GM18511 (cell line): ENCODE results near the gene OSM.

Experiments used
- ATAC-seq: cut with Tn5 transposase; IDR thresholded peaks from one replicate; pipeline ENCODE4 v1.9.1; 2021; ENCODE audit warnings: mild to moderate bottlenecking, moderate library complexity; ENCODE audit not compliant: unreplicated experiment

OSM gene

GRCh38 chr22:30285846-30286200 is 19.2 kb upstream of the OSM start:
- ATAC-seq, result no peak

DNA sequence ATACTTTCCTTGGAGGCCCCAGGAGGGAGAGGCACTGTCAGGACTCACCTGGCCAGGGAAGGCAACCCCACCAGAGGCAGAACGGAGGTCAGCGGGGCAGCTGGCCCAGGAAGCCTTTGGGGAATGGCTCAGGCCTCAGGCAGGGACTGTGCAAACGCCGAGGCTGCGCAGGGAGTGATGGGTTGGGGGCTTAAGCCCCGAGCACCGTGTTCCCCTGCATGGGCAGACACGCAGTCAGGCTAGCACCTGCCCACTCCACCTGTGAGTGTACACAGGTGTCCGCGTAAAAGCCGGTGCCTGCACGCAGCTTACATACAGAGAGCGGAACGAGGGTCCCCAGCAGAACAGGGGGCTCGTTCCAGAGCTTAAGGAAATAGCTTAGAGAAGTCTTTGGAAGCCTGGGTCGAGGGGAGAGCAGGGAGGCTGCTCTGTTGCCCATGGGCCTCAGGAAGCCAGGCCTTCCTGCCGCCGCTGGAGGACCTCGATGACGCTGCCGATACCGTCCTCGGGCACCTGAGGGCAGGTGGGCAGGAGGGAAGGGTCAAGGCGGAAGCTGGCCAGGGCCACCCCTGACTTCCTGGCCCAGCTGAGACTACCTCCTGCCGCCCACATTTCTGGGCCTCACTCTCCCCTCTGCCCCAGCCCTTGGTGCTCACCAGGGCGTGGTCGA is 18.7 kb upstream of the OSM start:
- no peak for ATAC-seq

- ATAC-seq, result no peak
Observed at GRCh38 chr22:30284666-30285065, 18.0 kb upstream of the OSM start.

DNA sequence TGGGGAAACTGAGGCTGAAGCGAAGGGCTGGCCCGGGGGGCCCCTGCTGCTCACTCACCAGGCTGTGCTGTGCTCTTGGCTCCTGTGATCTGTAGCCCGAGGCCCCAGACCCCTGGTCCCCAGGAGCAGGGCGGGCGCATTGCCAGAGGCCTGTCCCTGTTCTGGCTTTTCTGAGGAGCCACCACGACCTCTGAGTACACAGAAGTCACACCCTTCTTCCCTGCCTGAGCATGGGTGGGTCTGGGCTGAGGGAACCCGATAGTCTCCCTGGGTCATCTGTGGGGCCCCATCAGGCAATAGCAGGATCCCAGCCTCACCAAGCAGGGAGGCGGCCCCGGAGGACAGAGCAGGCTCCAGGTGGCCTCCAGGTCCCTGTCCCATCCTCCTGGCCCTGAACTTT is 17.5 kb upstream of the OSM start:
- no peak for ATAC-seq

DNA sequence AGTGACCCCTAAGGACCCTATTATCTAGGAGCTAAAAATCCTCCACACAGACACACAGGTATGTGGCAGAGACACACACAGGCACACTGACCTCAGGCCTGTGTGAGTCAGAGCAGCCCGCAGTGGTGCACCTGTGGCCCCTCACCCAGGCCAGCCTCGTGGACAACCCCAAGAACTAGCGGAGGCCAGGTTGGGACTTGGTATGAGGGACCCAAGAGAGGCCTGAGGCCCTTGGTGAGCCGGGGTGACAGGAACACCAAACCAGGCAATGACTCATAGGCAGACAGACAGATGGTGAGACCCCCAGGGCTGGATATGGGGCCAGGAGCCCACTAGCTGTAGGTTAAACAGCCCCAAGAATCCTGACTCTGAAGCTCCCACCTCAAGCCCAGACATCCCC is 16.7 kb upstream of the OSM start:
- ATAC-seq, result no peak

DNA sequence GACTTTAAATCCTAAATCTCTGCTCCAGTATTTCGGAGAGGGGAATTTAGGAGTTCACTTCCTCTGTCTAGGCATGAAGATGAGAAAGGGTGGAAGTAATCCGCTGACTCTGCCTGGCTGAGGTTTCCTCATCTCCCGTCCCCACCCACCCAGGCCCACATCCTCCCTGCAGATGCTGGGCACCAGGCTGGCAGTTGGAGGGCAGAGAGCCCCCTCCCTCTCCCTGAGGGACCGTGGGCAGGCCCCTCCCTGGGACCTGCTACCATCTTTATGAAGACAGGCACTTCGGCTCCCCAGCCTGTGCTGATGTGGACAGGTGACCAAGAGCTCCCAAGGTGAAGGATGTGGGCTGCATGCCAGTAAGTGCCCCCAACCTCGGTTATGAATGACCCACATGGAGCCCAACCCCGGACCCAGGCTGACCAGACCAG is 16.0 kb upstream of the OSM start:
- ATAC-seq, result no peak

GRCh38 chr22:30280505-30280904 is 13.9 kb upstream of the OSM start:
- ATAC-seq, result no peak

DNA sequence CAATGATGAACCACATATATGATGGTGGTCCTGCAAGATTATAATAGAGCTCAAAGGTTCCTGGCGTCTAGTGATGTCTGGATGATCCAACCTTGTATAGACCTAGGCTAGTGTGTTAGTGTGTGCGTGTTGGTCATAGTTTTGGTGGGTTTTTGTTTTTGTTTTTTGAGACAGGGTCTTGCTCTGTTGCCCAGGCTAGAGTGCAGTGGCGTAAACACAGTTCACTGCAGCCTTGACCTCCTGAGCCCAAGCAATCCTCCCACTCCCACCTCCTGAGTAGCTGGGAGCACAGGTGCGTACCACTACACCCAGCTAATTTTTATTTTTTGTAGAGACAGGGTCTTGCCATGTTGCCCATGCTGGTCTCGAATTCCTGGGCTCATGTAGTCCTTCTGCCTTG is 13.3 kb upstream of the OSM start:
- no peak for ATAC-seq

DNA sequence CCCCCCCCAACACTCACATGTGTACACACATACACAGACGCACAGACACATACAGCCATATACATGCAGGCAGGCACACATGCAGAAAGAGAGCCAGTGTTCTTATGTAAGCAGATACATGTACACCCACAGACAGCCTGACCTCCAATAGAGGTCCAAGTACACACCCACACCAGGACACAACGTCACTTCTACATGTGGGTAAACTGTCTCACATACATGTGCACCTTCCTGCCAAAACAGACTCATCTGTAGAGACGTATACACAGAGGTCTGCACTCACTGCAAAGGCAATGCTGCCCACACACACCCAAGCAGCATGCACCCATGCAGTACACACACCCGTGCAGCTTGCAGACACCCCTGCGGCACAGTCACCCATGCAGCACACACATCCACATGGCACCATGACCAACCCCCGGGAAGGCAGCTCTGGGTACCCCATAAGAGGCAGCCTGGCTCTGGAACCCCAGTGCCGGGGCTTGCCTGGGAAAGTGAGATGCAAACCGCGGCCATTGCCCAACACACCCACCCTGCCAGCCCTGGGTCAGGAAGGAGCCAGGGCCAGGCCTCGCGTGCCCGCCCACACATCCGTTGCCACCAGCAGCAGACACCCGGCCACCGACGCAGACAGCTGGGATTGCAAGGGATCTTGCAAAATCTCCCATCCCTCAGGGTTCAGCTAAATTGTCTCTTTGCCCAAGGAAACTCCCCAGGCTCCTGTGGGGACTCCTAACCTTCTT is 12.6 kb upstream of the OSM start:
- no peak for ATAC-seq

- ATAC-seq, result no peak
Observed at GRCh38 chr22:30277547-30278344, 11.1 kb upstream of the OSM start.

DNA sequence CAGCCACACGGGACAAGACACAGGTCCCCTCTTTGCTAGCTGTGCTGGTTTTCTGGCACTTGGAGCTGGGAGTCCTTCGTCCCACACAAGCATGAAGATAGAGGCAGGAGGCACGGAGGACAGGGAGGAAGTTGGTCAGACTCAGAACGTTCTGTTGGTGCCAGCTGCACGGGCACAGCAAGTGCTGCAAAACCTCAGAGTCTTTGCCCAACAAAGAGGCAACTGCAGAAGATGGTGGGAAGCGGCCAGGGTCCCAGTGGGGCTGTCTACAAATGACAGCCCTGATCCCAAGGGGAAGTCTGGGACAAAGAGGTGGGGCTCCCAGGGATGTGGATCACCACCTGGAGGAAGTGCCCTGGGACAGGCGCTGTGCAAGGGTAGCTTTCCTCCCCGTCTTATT is 9.4 kb upstream of the OSM start:
- ATAC-seq, result no peak

DNA sequence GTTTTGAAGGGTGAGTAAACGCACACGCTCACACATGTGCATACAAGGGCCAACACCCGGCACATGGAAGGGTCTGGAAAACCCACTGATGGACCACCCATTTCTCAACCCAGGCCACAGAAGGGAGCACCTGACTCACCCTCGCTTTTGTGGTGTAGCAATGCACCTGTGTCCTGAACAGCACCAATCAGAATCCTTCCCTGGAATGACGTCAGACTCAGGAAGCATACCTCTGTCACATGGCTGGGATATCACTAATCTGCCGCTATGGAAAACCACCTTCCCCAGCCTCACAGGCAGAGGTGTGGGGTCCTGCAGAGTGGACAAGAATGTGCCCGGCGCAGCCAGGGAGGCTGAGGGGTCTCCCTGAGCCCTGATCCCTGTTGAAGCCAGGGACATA is 9.0 kb upstream of the OSM start:
- ATAC-seq, result no peak

GRCh38 chr22:30274437-30274812 is 7.8 kb upstream of the OSM start:
- no peak for ATAC-seq

DNA sequence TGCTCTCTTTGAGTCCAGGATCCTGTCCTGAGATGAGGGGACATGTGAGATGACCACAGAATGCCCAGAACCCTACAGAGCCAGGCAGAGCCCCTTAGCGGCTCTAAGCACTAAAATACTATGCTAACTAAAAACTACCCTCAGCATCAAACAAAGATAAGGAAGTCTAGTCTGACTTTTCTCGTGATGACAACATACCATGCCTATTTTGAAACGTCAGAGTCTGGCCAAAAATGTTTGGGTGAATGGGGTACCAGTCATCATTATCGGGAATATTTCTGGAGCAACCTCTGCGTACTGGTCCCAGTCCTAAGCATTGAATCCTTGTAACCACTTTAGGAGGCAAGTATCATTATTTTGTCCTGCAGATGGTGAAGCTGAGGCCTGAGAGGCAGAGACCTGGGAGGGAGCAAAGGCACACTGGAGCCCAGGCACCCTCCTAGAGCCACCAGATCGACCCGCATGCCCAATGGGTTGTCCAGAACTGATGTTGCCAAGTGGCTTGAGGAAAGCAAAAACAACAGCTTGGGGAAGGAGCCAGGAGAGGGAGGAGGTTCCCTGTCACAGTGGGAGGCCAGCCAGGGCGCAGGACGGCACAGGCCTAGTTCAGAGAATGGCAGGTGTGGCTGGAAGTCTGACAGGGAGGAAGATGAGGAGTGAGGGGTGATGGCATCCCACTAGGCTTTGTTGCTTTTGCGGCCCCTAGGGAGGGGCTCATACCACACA is 7.2 kb upstream of the OSM start:
- no peak for ATAC-seq

DNA sequence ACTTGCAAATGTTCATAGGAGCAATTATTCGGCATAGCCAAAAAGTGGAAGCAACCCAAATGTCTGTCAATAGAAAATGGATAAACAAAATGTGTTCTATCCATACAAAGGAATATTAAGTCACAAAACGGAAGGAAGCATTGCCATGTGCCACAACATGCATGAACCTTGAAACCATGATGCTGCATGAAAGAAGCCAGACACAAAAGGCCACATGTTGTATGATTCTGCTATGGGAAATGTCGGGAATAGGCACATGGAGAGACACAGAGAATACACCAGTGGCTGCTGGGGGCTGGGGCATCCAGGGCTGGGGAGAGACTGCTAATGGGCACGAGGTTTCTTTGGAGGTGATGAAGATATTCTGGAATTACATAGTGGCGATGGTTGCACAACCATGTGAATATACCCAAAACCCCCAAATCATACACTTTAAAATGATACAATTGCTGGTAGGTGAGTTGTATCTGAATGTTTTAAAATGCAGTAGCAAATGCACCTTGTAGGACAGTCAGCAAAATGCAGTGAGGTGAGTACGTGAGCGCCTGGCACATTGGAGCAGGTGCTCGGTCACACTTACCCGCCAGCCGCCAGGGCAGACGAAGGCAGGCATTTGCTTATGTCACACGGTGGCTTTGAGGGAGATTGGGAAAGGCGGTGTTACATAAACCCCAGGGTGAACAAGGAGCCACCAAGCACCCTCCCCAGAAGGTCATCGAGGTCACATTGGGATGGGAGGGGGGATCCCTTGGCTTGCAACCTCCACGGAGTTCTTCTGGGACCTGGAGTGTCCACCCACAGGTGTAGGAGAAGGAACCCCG is 6.3 kb upstream of the OSM start:
- ATAC-seq, result no peak

GRCh38 chr22:30270832-30271231 is 4.2 kb upstream of the OSM start:
- ATAC-seq, result no peak

DNA sequence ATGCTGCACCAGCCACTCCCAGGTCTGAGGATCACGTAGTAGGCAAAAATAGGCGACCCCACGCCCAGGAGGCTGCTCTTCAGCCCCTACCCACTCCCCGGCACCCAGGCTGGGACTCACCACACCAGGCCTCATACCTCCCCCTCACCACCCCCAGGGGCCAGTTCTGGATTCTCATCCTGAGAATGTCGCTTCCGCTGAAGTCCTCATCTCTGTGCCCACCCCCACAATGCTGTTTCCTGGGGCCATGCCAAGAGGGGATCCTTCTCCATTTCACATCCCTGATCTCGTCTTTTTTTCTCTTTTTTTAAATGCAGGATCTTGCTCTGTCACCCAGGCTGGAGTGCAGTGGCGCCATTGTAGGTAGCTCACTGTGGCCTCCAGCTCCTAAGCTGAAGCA is 1.7 kb upstream of the OSM start:
- no peak for ATAC-seq

- ATAC-seq, result no peak
Observed at GRCh38 chr22:30267382-30268302, 991 bp upstream of the OSM start.

DNA sequence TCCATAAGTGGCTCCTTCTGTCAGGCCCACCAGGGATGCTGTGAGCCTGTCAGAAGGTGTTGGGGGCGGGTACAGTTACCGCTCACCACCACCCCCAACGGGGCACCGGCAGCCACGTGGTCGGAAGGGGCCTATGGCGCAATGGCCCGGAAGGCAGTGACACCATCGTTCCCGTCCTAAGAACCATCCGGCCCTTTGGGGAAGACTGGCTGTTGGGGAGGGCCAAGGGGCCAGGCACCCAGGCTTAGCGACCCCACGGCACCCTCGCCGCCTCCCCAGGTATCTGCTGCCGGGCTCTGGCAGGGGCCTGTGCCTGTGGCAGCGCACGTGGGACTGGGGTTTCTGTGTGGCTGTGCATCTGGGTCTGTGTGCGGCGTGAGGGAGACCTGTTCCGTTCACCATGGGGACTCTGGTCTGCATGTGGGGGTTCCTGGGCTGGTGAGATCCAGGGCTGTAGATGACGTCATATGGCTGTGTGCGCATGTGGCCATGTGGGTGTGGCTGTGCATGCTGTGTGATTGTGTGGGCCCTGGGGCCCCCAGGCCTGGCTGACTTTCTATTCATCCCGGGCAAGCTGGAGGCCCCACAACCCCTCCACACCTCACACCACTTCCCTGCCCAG is 717 bp downstream of the OSM start:
- peak; percentile 66 for ATAC-seq
